Keratinocyte (primary cell): ENCODE results near the gene CNFN. TPM values are rescaled to one million over a fixed set of nuclear protein-coding genes. Genes with fewer than 3 reads are reported as not detected.

Experiments used
- DNase-seq: peaks from one replicate; pipeline ENCODE4 v3.0.0-alpha.2; 2011; ENCODE audit warnings: low read depth, missing footprints, low spot score
- FAIRE-seq: peaks from 2 replicates; lab custom pipeline; 2011; peaks lifted over from hg19 to GRCh38; lab: Jason Lieb, UNC
- H2AFZ ChIP-seq: 2 replicates; pipeline ENCODE4 v1.6.0; 2012; ENCODE audit warnings: low read length, control low read depth, inconsistent platforms; ENCODE audit not compliant: control insufficient read depth
- H3K27ac ChIP-seq: 2 replicates; pipeline ENCODE4 v1.5.1; 2011; ENCODE audit warnings: low read length; ENCODE audit not compliant: control insufficient read depth, insufficient read depth
- H3K27me3 ChIP-seq: 3 replicates; pipeline ENCODE4 v1.6.0; 2011; ENCODE audit warnings: low read length; ENCODE audit not compliant: control insufficient read depth, insufficient read depth; ENCODE audit errors: extremely low read depth
- H3K36me3 ChIP-seq, 2 experiments: 2 replicates in 1 of 2; 3 replicates in 1 of 2; pipeline ENCODE4 v1.5.1; 2011; ENCODE audit warnings: low read length in 2 of 2, mild to moderate bottlenecking in 1 of 2; ENCODE audit not compliant: control insufficient read depth in 2 of 2, insufficient read depth in 2 of 2; ENCODE audit errors: extremely low read depth in 1 of 2
- H3K4me1 ChIP-seq: 3 replicates; pipeline ENCODE4 v1.5.1; 2011; ENCODE audit warnings: low read length; ENCODE audit not compliant: control insufficient read depth, insufficient read depth; ENCODE audit errors: extremely low read depth
- H3K4me2 ChIP-seq: 3 replicates; pipeline ENCODE4 v1.6.0; 2011; ENCODE audit warnings: low read depth, low read length; ENCODE audit not compliant: control insufficient read depth, insufficient read depth; ENCODE audit errors: extremely low read depth
- H3K4me3 ChIP-seq, 3 experiments: fragments of 200-600 bp in 1 of 3; sonication (generic) in 1 of 3; 2 replicates in 2 of 3; 3 replicates in 1 of 3; pipeline ENCODE4 v1.5.1; 2011 to 2016; ENCODE audit warnings: low read length in 3 of 3, mild to moderate bottlenecking in 3 of 3, control low read depth in 2 of 3, inconsistent platforms in 1 of 3, low read depth in 1 of 3, mixed read lengths in 1 of 3, mixed run types in 1 of 3, moderate library complexity in 1 of 3; ENCODE audit not compliant: control insufficient read depth in 2 of 3, insufficient read depth in 2 of 3; ENCODE audit errors: extremely low read depth in 1 of 3
- H3K79me2 ChIP-seq: 2 replicates; pipeline ENCODE4 v1.6.0; 2012; ENCODE audit warnings: low read length; ENCODE audit not compliant: control insufficient read depth, insufficient read depth
- H3K9ac ChIP-seq: 3 replicates; pipeline ENCODE4 v1.6.0; 2011; ENCODE audit warnings: low read length; ENCODE audit not compliant: control insufficient read depth, insufficient read depth; ENCODE audit errors: extremely low read depth
- H3K9me1 ChIP-seq: 3 replicates; pipeline ENCODE4 v1.6.0; 2011; ENCODE audit warnings: low read length; ENCODE audit not compliant: control insufficient read depth, insufficient read depth; ENCODE audit errors: extremely low read depth
- H3K9me3 ChIP-seq: 2 replicates; pipeline ENCODE4 v1.5.1; 2012; ENCODE audit warnings: low read depth, low read length; ENCODE audit not compliant: control insufficient read depth
- H4K20me1 ChIP-seq: 3 replicates; pipeline ENCODE4 v1.6.0; 2011; ENCODE audit warnings: low read length; ENCODE audit not compliant: control insufficient read depth, insufficient read depth; ENCODE audit errors: extremely low read depth
- EZH2 ChIP-seq: IDR thresholded peaks from one replicate; pipeline ENCODE4 v1.6.1; 2012; ENCODE audit warnings: inconsistent platforms, mild to moderate bottlenecking, low read length, moderate library complexity
- dilution Hi-C: fragments of 300-500 bp; cut with MboI; formaldehyde crosslinking; loops from one replicate; pipeline ENCODE4 v1.7.0; 2020; ENCODE audit warnings: low sequenced_read_pairs; ENCODE audit not compliant: extremely low pct_ligation_motif_present
- polyA plus RNA-seq, 5 experiments: library from polyadenylated mRNA; depleted of rRNA in 3 of 5; stranded (reverse) in 3 of 5; stranded (forward) in 1 of 5; unstranded in 1 of 5; fragments of >200 nt; gene quantifications; 1 replicate in 1 of 5; 2 replicates in 3 of 5; 3 replicates in 1 of 5; pipeline versions ENCODE4 v1.2.1 to v1.2.3, GENCODE V29; 2011 to 2012; ENCODE audit warnings: missing spikeins in 2 of 5, low read depth in 1 of 5, low replicate concordance in 1 of 5
- TF ChIP-seq, protein P1 (sequence below), 3 experiments: IDR thresholded peaks in 1 of 3; conservative IDR thresholded peaks in 1 of 3; optimal IDR thresholded peaks in 1 of 3; 2 replicates in 2 of 3; 3 replicates in 1 of 3; pipeline versions ENCODE3 to v1.5.1; 2011; ENCODE audit warnings: low read length in 3 of 3, mild to moderate bottlenecking in 3 of 3, moderate library complexity in 2 of 3, control low read depth in 1 of 3, inconsistent platforms in 1 of 3; ENCODE audit not compliant: insufficient read depth in 2 of 3; ENCODE audit errors: extremely low read depth in 1 of 3

The CNFN gene
- polyA plus RNA-seq, 1 donor (not counting 4 experiments of a cell fraction or from before 2014, with no cell fraction given): 3.0 TPM

GRCh38 chr19:42419309-42419708 is 29.2 kb upstream of the CNFN start:
- Histone ChIP-seq H3K79me2 (peaks cover 5% of the 10 kb centered on the region), H3K9me3 (no peaks in the 10 kb centered on the region), H3K9ac (no peak overlapping the region), H3K27ac (no peak overlapping the region), H2AFZ (no peak overlapping the region), H3K27me3 (no peaks in the 10 kb centered on the region), H3K4me3 (no peak overlapping the region), H3K4me1 (peaks cover 34% of the 10 kb centered on the region), H3K9me1 (no peaks in the 10 kb centered on the region), H3K36me3 (peaks cover 1 to 7% of the 10 kb centered on the region in 2 experiments), H4K20me1 (no peaks in the 10 kb centered on the region), H3K4me2 (no peak overlapping the region)
- dilution Hi-C loops: no loop called here
- no peak for FAIRE-seq
- TF ChIP-seq, protein P1, sequence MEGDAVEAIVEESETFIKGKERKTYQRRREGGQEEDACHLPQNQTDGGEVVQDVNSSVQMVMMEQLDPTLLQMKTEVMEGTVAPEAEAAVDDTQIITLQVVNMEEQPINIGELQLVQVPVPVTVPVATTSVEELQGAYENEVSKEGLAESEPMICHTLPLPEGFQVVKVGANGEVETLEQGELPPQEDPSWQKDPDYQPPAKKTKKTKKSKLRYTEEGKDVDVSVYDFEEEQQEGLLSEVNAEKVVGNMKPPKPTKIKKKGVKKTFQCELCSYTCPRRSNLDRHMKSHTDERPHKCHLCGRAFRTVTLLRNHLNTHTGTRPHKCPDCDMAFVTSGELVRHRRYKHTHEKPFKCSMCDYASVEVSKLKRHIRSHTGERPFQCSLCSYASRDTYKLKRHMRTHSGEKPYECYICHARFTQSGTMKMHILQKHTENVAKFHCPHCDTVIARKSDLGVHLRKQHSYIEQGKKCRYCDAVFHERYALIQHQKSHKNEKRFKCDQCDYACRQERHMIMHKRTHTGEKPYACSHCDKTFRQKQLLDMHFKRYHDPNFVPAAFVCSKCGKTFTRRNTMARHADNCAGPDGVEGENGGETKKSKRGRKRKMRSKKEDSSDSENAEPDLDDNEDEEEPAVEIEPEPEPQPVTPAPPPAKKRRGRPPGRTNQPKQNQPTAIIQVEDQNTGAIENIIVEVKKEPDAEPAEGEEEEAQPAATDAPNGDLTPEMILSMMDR (optimal IDR thresholded peaks at IDR 0.05 in 1 of 3, IDR thresholded peaks at IDR 0.05 in 1 of 3, conservative IDR thresholded peaks at IDR 0.05 in 1 of 3; ENCODE audit: extremely low read depth in 1 of 3, insufficient read depth in 2 of 3, low read length in 3 of 3): no peak
- no peak for TF ChIP-seq EZH2
- DNase-seq: no peak

DNA sequence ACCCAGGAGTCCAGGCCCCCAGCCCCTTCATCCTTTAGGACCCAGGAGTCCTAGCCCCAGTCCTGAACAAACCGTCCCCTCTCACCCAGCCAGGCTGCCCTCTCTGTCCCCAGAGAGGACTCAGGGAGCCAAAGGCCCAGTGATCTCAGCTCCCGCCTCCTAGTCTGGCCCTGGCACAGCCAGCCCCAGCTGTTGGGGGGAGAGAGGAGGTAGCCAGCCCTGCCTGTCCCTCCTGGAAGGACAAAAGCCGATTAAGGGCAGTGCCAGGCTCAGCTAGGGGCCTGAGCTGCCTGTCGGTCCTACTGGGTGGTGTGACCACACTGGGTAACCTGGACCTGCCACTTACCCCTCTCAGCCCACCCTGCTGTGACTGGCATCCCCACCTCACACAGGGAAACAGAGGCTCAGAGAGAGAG is 22.6 kb upstream of the CNFN start:
- no peak overlapping the region for H2AFZ ChIP-seq
- H3K36me3 ChIP-seq: peaks cover 8 to 24% of the 10 kb centered on the region in 2 experiments
- no peaks in the 10 kb centered on the region for H3K79me2 ChIP-seq
- no peak overlapping the region for H3K4me3 ChIP-seq
- H4K20me1 ChIP-seq: peaks cover 3% of the 10 kb centered on the region
- H3K9me1 ChIP-seq: no peaks in the 10 kb centered on the region
- H3K4me2 ChIP-seq: no peak overlapping the region
- DNase-seq (no peak), FAIRE-seq (no peak)
- H3K9ac ChIP-seq: no peak overlapping the region
- no peak overlapping the region for H3K27ac ChIP-seq
- H3K9me3 ChIP-seq: no peaks in the 10 kb centered on the region
- no peaks in the 10 kb centered on the region for H3K27me3 ChIP-seq
- no peak for TF ChIP-seq EZH2
- TF ChIP-seq, protein P1 (optimal IDR thresholded peaks at IDR 0.05 in 1 of 3, IDR thresholded peaks at IDR 0.05 in 1 of 3, conservative IDR thresholded peaks at IDR 0.05 in 1 of 3; ENCODE audit: extremely low read depth in 1 of 3, insufficient read depth in 2 of 3, low read length in 3 of 3): no peak
- peaks cover 2% of the 10 kb centered on the region for H3K4me1 ChIP-seq
- dilution Hi-C loops: no loop called here
